HepG2 (cell line): Measurements from ENCODE around the gene APLP1. TPM values are rescaled to one million over a fixed set of nuclear protein-coding genes. Genes with fewer than 3 reads are reported as not detected.

Source experiments
- ATAC-seq: fragments of 200-7000 bp; cut with Tn5 transposase; 3 replicates; pipeline ENCODE4 v1.9.1; 2020; ENCODE audit warnings: mild to moderate bottlenecking, moderate library complexity
- BruUV-seq: library from RNA; stranded (reverse); fragments of 400-500 nt; replicated peaks from 2 replicates; lab custom pipeline; 2021; lab: Mats Ljungman, UMichigan
- CTCF ChIA-PET: fragments of 300-600 bp; formaldehyde crosslinking; extraction: SDS; loops from one replicate; lab custom pipeline; 2021; ENCODE audit warnings: low total read pairs, inconsistent platforms, low intra/inter-chr PET ratio; lab: Yijun Ruan, JAX
- POLR2A ChIA-PET: fragments of 350-600 bp; sonication (Branson Sonifier 250); formaldehyde crosslinking; loops from one replicate; lab custom pipeline; 2020; ENCODE audit warnings: antibody characterized with exemption, inconsistent platforms; lab: Yijun Ruan, JAX
- DNase-seq: peaks from one replicate; pipeline ENCODE4 v3.0.0-alpha.2; 2015; ENCODE audit warnings: low spot score
- FAIRE-seq: peaks from 3 replicates; lab custom pipeline; 2011; peaks lifted over from hg19 to GRCh38; lab: Jason Lieb, UNC
- H2AFZ ChIP-seq: one replicate; pipeline ENCODE4 v1.6.1; 2011; ENCODE audit warnings: low read length, inconsistent platforms
- H3K27ac ChIP-seq: fragments of 300-600 bp; 3 replicates; pipeline ENCODE4 v1.8.0; 2011; ENCODE audit warnings: mixed run types, mild to moderate bottlenecking, mixed read lengths, low read length, inconsistent platforms; ENCODE audit not compliant: insufficient read depth; ENCODE audit errors: extremely low read length
- H3K27me3 ChIP-seq, 2 experiments: fragments of 200-600 bp in 1 of 2; 2 replicates in 1 of 2; 3 replicates in 1 of 2; pipeline versions ENCODE4 v1.6.0 to v1.8.0; 2011; ENCODE audit warnings: low read length in 2 of 2, mild to moderate bottlenecking in 2 of 2, moderate library complexity in 2 of 2, inconsistent platforms in 1 of 2; ENCODE audit not compliant: insufficient read depth in 2 of 2, control insufficient read depth in 1 of 2
- H3K36me3 ChIP-seq, 2 experiments: fragments of 200-600 bp in 1 of 2; replicated peaks in 1 of 2; 2 replicates in 1 of 2; 3 replicates in 1 of 2; pipeline versions ENCODE4 v1.5.1 to v1.8.0; 2011; ENCODE audit warnings: low read length in 2 of 2, inconsistent platforms in 1 of 2; ENCODE audit not compliant: insufficient read depth in 2 of 2, control insufficient read depth in 1 of 2
- H3K4me1 ChIP-seq: 2 replicates; pipeline ENCODE4 v1.5.1; 2012; ENCODE audit warnings: low read length, inconsistent platforms; ENCODE audit not compliant: insufficient read depth
- H3K4me2 ChIP-seq: 2 replicates; pipeline ENCODE4 v1.6.0; 2011; ENCODE audit warnings: low read depth, low read length, inconsistent platforms
- H3K4me3 ChIP-seq, 3 experiments: fragments of 200-600 bp in 1 of 3; sonication (generic), shearing (Covaris generic) in 1 of 3; replicated peaks in 1 of 3; 2 replicates each; pipeline ENCODE4 v1.5.1; 2011 to 2016; ENCODE audit warnings: low read length in 3 of 3, inconsistent platforms in 2 of 3, low read depth in 2 of 3, mild to moderate bottlenecking in 2 of 3, control low read depth in 1 of 3, mixed read lengths in 1 of 3; ENCODE audit not compliant: insufficient read depth in 1 of 3
- H3K79me2 ChIP-seq: one replicate; pipeline ENCODE4 v1.6.1; 2011; ENCODE audit warnings: low read length, inconsistent platforms; ENCODE audit not compliant: insufficient read depth
- H3K9ac ChIP-seq: 2 replicates; pipeline ENCODE4 v1.6.0; 2011; ENCODE audit warnings: mild to moderate bottlenecking, low read depth, low read length, inconsistent platforms; ENCODE audit not compliant: insufficient read depth
- H3K9me3 ChIP-seq: 2 replicates; pipeline ENCODE4 v1.5.1; 2012; ENCODE audit warnings: mild to moderate bottlenecking, low read length
- H4K20me1 ChIP-seq: 2 replicates; pipeline ENCODE4 v1.6.0; 2011; ENCODE audit warnings: inconsistent platforms, mild to moderate bottlenecking, low read length, moderate library complexity; ENCODE audit not compliant: insufficient read depth
- CENPT ChIP-seq: sonication (generic); formaldehyde crosslinking; IDR thresholded peaks from 2 replicates; pipeline ENCODE4 v1.8.0; 2022; ENCODE audit warnings: low read depth, mild to moderate bottlenecking, moderate library complexity, missing genetic modification reagents
- EHMT2 ChIP-seq: fragments of 200-600 bp; sonication (generic); IDR thresholded peaks from 2 replicates; pipeline ENCODE4 v1.7.0; 2017; ENCODE audit warnings: antibody characterized with exemption, low read depth, low read length, borderline replicate concordance
- HOXD1 ChIP-seq: sonication (generic); formaldehyde crosslinking; IDR thresholded peaks from 2 replicates; pipeline ENCODE4 v1.5.0; 2020; ENCODE audit warnings: missing genetic modification reagents
- MIER2 ChIP-seq: IDR thresholded peaks from 2 replicates; pipeline ENCODE4 v1.6.1; 2016; ENCODE audit warnings: missing biosample characterization, missing genetic modification reagents
- NCOA5 ChIP-seq: sonication (generic); formaldehyde crosslinking; IDR thresholded peaks from 2 replicates; pipeline ENCODE4 v1.4.0; 2020; ENCODE audit warnings: missing genetic modification reagents
- TMF1 ChIP-seq: sonication (generic); formaldehyde crosslinking; IDR thresholded peaks from 2 replicates; pipeline ENCODE4 v1.8.1; 2022; ENCODE audit warnings: low read depth, missing genetic modification reagents
- ZMYM2 ChIP-seq: sonication (generic); formaldehyde crosslinking; IDR thresholded peaks from 2 replicates; pipeline ENCODE4 v1.8.0; 2022; ENCODE audit warnings: mild to moderate bottlenecking, missing genetic modification reagents
- ZMYM3 ChIP-seq: sonication (generic); formaldehyde crosslinking; IDR thresholded peaks from 2 replicates; pipeline ENCODE4 v1.5.1; 2020; ENCODE audit warnings: mild to moderate bottlenecking, missing genetic modification reagents
- ZNF160 ChIP-seq: sonication (generic); formaldehyde crosslinking; IDR thresholded peaks from 2 replicates; pipeline ENCODE4 v1.8.0; 2022; ENCODE audit warnings: mild to moderate bottlenecking, inconsistent platforms, missing genetic modification reagents
- ZNF260 ChIP-seq: sonication (generic); formaldehyde crosslinking; IDR thresholded peaks from 2 replicates; pipeline ENCODE4 v1.4.0; 2020; ENCODE audit warnings: missing genetic modification reagents, low read depth, mild to moderate bottlenecking, borderline replicate concordance
- ZNF333 ChIP-seq: sonication (generic); formaldehyde crosslinking; IDR thresholded peaks from 2 replicates; pipeline ENCODE4 v1.4.0; 2020; ENCODE audit warnings: mild to moderate bottlenecking, missing genetic modification reagents, borderline replicate concordance
- ZNF670 ChIP-seq: sonication (generic); formaldehyde crosslinking; IDR thresholded peaks from 2 replicates; pipeline ENCODE4 v1.8.0; 2022; ENCODE audit warnings: mild to moderate bottlenecking, missing genetic modification reagents, borderline replicate concordance
- ZNF776 ChIP-seq: sonication (generic); formaldehyde crosslinking; IDR thresholded peaks from 2 replicates; pipeline ENCODE4 v1.4.0; 2020; ENCODE audit warnings: mild to moderate bottlenecking, missing genetic modification reagents
- ZNF780A ChIP-seq: sonication (generic); formaldehyde crosslinking; IDR thresholded peaks from 2 replicates; pipeline ENCODE4 v1.8.0; 2022; ENCODE audit warnings: mild to moderate bottlenecking, missing genetic modification reagents, moderate library complexity
- WGBS: methylation state at CpG from one replicate; pipeline ENCODE4 v1.1.6; 2017; ENCODE audit warnings: low lambda C conversion rate; 5-methylcytosine and 5-hydroxymethylcytosine counted together
- in situ Hi-C: cut with HindIII; loops from 2 replicates; pipeline ENCODE4 v1.10.0; 2017; ENCODE audit warnings: low pct_unique_long_range_greater_than_20kb; ENCODE audit not compliant: extremely low pct_ligation_motif_present
- intact Hi-C: fragments of 100-400 bp; cut with micrococcal nuclease; formaldehyde crosslinking; loops from one replicate; pipeline ENCODE4 v1.10.0; 2022; ENCODE audit not compliant: unreplicated experiment
- polyA plus RNA-seq, 8 experiments: library from polyadenylated mRNA; depleted of rRNA in 3 of 8; stranded (reverse) in 7 of 8; unstranded in 1 of 8; fragments of >200 nt; fragmentation: Illumina TruSeq in 4 of 8; extraction: Trizol in 4 of 8; gene quantifications; 2 replicates each; pipeline versions ENCODE4 v1.2.1 to v1.2.3, GENCODE V29; 2011 to 2016; ENCODE audit warnings: low read depth in 4 of 8, missing spikeins in 1 of 8, mixed read lengths in 1 of 8; ENCODE audit not compliant: insufficient read depth in 1 of 8
- total RNA-seq, 5 experiments: library from RNA; depleted of rRNA; stranded (reverse); fragments of >200 nt; fragmentation: Illumina TruSeq; extraction: Trizol; gene quantifications; 2 replicates each; pipeline ENCODE4 v1.2.3, GENCODE V29; 2016; ENCODE audit warnings: low read depth in 1 of 5
- TF ChIP-seq, protein P1 (sequence below): IDR thresholded peaks from 2 replicates; pipeline ENCODE4 v1.6.1; 2016; ENCODE audit warnings: control low read depth
- TF ChIP-seq, protein P2 (sequence below): sonication (generic); formaldehyde crosslinking; conservative IDR thresholded peaks from 2 replicates; pipeline ENCODE4 v1.4.0; 2020; ENCODE audit warnings: missing genetic modification reagents
- TF ChIP-seq, protein P3 (sequence below): sonication (generic); formaldehyde crosslinking; IDR thresholded peaks from 2 replicates; pipeline ENCODE4 v1.8.1; 2023; ENCODE audit warnings: mild to moderate bottlenecking, missing genetic modification reagents
- TF ChIP-seq, protein P4 (sequence below), 2 experiments: fragments of 450-650 bp in 1 of 2; sonication (generic) in 1 of 2; formaldehyde crosslinking; IDR thresholded peaks; 2 replicates each; pipeline versions ENCODE4 v1.5.0 to v1.8.0; 2020 to 2022; ENCODE audit warnings: mild to moderate bottlenecking in 1 of 2, missing genetic modification reagents in 1 of 2
- TF ChIP-seq, protein P5 (sequence below): sonication (generic); formaldehyde crosslinking; IDR thresholded peaks from 2 replicates; pipeline ENCODE4 v1.4.0; 2020; ENCODE audit warnings: missing genetic modification reagents
- TF ChIP-seq, protein P6 (sequence below): sonication (generic); formaldehyde crosslinking; IDR thresholded peaks from 2 replicates; pipeline ENCODE4 v1.4.0; 2020; ENCODE audit warnings: missing genetic modification reagents

The APLP1 gene
- total and polyA plus RNA-seq, 2 of the 13 experiments (the other 11 are each of a cell fraction or from before 2014, with no cell fraction given): 2.0 to 2.9 TPM

DNA sequence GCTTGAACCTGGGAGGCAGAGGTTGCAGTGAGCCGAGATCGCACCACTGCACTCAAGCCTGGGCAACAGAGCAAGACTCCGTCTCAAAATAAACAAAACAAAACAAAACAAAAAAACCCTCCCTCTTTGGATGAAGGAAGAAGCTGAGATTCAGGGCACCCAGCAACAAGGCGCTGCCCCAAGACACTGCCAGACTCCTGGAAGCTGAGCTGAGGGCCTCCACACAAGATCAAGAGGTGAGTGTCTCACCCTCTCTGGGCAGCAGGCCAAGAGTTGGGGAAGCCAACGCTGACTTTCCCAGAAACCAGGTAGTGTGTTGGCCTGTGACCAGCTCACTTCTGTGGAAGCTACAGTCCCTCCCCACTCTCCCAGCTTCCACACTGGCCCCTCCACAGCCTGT lies 43.4 kb downstream of the APLP1 start:
- H3K4me2 ChIP-seq: no peak overlapping the region
- H3K27me3 ChIP-seq: peaks cover 0 to 6% of the 10 kb centered on the region in 2 experiments; a peak in 2 of 5 replicates
- POLR2A ChIA-PET: no interaction called here
- CTCF ChIA-PET: no interaction called here
- DNase-seq (no peak), FAIRE-seq (no peak)
- no peaks in the 10 kb centered on the region for H3K36me3 ChIP-seq
- no peak overlapping the region for H3K9ac ChIP-seq
- 50% methylated on average over 4 of the region's 5 CpGs for WGBS
- H3K4me3 ChIP-seq: no peak overlapping the region
- no peaks in the 10 kb centered on the region for H3K79me2 ChIP-seq
- no peak overlapping the region for H2AFZ ChIP-seq
- no TSS peak for BruUV-seq
- TF ChIP-seq MIER2 (CRISPR knock-in tag) (no peak), ZMYM2 (CRISPR knock-in tag) (no peak), ZNF776 (CRISPR knock-in tag) (no peak), ZNF160 (CRISPR knock-in tag) (no peak), NCOA5 (CRISPR knock-in tag) (no peak), ZNF670 (CRISPR knock-in tag) (no peak), ZNF260 (CRISPR knock-in tag) (no peak), ZMYM3 (CRISPR knock-in tag) (no peak), HOXD1 (CRISPR knock-in tag) (no peak), TMF1 (CRISPR knock-in tag) (no peak), ZNF333 (CRISPR knock-in tag) (no peak), ZNF780A (CRISPR knock-in tag) (no peak), EHMT2 (no peak), CENPT (CRISPR knock-in tag) (no peak)
- TF ChIP-seq, protein P1, sequence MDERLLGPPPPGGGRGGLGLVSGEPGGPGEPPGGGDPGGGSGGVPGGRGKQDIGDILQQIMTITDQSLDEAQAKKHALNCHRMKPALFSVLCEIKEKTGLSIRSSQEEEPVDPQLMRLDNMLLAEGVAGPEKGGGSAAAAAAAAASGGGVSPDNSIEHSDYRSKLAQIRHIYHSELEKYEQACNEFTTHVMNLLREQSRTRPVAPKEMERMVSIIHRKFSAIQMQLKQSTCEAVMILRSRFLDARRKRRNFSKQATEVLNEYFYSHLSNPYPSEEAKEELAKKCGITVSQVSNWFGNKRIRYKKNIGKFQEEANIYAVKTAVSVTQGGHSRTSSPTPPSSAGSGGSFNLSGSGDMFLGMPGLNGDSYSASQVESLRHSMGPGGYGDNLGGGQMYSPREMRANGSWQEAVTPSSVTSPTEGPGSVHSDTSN: no peak
- TF ChIP-seq, protein P2, sequence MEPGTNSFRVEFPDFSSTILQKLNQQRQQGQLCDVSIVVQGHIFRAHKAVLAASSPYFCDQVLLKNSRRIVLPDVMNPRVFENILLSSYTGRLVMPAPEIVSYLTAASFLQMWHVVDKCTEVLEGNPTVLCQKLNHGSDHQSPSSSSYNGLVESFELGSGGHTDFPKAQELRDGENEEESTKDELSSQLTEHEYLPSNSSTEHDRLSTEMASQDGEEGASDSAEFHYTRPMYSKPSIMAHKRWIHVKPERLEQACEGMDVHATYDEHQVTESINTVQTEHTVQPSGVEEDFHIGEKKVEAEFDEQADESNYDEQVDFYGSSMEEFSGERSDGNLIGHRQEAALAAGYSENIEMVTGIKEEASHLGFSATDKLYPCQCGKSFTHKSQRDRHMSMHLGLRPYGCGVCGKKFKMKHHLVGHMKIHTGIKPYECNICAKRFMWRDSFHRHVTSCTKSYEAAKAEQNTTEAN (CRISPR knock-in tag): no peak
- TF ChIP-seq, protein P3, sequence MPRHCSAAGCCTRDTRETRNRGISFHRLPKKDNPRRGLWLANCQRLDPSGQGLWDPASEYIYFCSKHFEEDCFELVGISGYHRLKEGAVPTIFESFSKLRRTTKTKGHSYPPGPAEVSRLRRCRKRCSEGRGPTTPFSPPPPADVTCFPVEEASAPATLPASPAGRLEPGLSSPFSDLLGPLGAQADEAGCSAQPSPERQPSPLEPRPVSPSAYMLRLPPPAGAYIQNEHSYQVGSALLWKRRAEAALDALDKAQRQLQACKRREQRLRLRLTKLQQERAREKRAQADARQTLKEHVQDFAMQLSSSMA (CRISPR knock-in tag): no peak
- TF ChIP-seq, protein P4, sequence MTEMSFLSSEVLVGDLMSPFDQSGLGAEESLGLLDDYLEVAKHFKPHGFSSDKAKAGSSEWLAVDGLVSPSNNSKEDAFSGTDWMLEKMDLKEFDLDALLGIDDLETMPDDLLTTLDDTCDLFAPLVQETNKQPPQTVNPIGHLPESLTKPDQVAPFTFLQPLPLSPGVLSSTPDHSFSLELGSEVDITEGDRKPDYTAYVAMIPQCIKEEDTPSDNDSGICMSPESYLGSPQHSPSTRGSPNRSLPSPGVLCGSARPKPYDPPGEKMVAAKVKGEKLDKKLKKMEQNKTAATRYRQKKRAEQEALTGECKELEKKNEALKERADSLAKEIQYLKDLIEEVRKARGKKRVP (CRISPR knock-in tag; IDR thresholded peaks at IDR 0.05): no peak
- TF ChIP-seq, protein P5, sequence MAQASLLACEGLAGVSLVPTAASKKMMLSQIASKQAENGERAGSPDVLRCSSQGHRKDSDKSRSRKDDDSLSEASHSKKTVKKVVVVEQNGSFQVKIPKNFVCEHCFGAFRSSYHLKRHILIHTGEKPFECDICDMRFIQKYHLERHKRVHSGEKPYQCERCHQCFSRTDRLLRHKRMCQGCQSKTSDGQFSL: no peak
- TF ChIP-seq, protein P6, sequence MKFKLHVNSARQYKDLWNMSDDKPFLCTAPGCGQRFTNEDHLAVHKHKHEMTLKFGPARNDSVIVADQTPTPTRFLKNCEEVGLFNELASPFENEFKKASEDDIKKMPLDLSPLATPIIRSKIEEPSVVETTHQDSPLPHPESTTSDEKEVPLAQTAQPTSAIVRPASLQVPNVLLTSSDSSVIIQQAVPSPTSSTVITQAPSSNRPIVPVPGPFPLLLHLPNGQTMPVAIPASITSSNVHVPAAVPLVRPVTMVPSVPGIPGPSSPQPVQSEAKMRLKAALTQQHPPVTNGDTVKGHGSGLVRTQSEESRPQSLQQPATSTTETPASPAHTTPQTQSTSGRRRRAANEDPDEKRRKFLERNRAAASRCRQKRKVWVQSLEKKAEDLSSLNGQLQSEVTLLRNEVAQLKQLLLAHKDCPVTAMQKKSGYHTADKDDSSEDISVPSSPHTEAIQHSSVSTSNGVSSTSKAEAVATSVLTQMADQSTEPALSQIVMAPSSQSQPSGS: no peak
- TF ChIP-seq, all 625 proteins: peak for 0
- Histone ChIP-seq H3K4me1 (peaks cover 15% of the 10 kb centered on the region; the same call in 1 of the 2 replicates), H3K9me3 (no peaks in the 10 kb centered on the region), H4K20me1 (no peaks in the 10 kb centered on the region), H3K27ac (no peak overlapping the region)
- in situ Hi-C loops: no loop called here
- ATAC-seq: no peak
- intact Hi-C loops: no loop called here
